HG03457 (cell line): ENCODE data around the gene PANX3.

Experiments
- ATAC-seq: cut with Tn5 transposase; IDR thresholded peaks from one replicate; pipeline ENCODE4 v1.9.1; 2021; ENCODE audit warnings: moderate number of reproducible peaks; ENCODE audit not compliant: unreplicated experiment

The PANX3 gene

DNA sequence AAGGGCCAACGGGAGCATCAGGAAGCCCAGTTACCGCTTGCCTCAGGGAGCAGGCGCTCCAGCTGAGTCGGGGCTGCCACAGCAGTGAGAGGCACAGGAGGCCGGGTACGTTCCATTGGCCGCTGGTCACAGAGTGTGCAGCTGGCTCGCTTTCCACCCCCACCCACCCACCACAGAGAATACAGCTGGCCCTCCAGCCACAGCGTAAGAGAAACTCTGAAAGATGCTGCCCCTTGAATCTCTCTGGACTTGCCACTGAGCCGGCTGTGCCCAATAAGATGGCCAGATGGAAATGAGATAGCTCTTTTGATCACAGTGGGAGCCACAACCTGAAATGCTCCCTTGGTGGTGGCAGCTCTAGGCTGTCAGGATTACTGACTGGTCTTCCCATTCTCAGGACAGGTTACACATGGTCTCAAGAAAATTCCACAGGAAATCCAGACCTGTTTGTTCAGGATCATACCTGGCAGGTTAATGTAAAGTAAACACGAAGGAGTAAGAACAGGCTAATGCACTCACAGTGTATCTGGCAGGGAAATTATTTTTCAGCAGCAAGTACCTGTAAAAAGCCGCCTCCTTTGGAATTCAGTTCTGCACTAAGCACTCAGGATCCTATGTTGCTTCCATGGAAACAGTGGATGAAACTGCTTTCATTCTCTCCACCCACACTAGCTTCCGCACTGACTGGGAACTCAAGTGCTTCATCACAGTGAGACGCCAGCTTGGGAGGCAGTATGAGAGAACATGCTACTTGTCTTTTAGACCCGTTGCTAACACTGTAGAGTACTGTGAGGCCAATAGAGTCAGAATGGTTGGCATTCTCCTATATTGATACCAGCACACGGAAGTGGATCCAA, 45.8 kb downstream of the PANX3 start:
- ATAC-seq: no peak

DNA sequence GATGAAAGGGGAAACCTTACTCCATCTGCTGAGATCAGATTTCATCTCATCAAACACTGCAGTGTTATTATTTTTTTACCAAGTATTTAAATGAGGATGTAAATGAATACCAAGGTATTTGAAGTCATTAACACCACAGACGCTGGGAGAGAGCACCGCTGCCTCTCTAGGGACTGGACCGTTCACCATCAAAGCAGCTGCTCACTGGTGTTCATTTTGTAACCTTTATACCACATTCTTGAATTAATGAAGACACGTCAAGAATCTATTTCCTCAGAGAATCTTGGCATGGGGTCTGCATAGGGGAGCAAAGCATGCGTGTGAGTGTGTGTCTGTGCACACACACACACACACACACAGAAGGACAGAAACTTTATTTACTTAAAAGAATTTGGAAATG, 46.7 kb downstream of the PANX3 start:
- no peak for ATAC-seq

- ATAC-seq: no peak
Measured at GRCh38 chr11:124658501-124658900, 47.3 kb downstream of the PANX3 start.

DNA sequence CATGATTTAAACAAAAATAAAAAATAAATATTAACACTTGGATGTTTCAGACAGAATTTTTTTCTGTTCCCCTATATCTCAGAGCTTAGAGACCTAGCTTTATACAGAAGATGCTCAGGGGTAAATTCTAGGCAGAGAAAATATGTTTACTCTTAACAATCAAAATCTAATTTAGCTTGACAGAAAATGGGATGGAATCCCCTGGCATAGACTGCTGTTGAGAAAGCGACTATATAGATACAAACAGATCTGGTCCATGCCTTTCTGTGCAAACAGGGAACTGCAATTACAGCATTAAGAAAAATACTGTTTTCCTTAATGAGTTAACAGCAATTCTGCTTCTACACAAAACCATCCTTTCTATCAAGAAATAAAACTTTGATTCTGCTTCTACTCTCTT, 47.8 kb downstream of the PANX3 start:
- ATAC-seq: no peak

DNA sequence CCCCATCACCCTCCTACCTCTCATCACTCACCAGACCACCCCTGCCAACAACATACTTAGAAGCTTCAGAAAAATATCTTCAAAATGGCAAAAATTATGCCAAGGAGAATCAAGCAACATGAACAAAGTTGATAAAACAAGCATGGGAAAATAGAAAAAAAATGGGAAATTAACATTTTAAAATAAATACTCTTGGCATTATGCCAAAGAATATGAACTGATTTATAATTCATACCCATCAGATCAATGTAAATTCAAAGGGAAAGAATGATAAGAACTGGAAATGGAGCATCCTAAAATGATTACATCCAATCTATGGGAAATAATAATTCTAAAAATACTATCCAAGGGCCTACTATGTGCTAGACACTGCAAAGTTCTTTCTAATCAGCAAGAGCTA, 50.3 kb downstream of the PANX3 start:
- no peak for ATAC-seq

DNA sequence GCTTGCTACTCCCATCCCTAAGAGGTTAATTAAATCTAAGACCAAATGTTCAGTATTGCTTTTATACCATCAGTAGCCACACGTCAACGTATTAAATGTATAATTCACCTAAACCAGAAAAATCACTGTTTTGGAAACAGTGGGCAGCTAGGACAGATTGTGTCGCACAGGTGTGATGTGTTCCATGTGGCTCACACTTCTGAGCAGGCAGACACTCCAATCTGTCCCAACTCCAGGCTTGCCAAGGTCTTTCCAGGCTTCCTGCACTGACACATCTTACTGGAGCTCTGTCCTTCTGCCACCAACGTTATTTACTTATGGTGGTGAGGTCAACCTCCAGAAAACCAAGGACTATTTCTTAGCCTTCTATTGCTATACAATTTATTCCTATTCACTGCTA, 50.9 kb downstream of the PANX3 start:
- no peak for ATAC-seq

DNA sequence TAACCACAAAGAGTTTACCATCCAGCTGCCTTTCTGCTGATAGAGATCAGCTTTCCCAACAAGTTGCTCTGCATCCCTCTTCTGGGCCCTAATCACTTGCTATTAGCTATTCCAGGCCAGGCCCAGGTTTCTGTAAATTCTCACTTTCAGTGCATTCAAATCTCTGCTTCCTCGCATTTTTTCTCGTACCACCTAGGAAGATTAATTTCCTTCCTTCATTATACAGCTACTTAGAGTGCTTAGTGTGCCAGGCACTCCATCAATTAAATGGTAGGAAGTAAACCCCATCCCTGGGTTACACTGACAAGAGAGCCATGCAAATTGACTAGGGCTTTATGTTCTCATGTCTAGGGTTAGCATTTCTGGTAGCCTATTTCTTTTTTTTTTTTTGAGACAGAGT, 52.6 kb downstream of the PANX3 start:
- ATAC-seq: no peak

DNA sequence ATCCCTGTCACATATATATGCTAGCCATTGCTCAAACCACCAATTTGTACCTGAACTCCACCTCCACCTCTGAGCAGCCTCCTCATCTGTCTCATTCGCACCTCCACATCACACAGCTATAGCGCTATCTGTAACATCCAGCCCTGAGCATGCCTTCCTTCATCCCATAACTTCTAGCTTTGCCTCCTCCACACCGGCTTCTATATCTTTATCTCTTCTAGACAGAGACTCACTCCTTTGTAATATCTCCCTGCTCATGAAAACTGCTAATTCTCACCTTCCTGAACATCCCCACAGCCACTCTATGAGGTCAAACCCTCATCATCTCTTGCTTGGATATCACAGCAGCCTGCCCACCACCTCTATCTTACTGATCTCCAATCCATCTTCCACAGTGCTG, 56.4 kb downstream of the PANX3 start:
- no peak for ATAC-seq

GRCh38 chr11:124669193-124669592, 58.0 kb downstream of the PANX3 start:
- ATAC-seq: no peak
